GM10248 (cell line): Measurements from ENCODE around the gene FMNL2.
A peak's percentile ranks its signal among the peaks of the same experiment; 100 is the strongest.

Source experiments
- CTCF ChIA-PET: fragments of 300-600 bp; sonication (Branson Sonifier 250); formaldehyde crosslinking; extraction: SDS; loops from one replicate; lab custom pipeline; 2021; ENCODE audit warnings: antibody characterized with exemption; lab: Yijun Ruan, JAX
- POLR2A ChIA-PET: fragments of 350-650 bp; sonication (Branson Sonifier 250); formaldehyde crosslinking; extraction: SDS; loops from one replicate; lab custom pipeline; 2020; ENCODE audit warnings: antibody characterized with exemption; lab: Yijun Ruan, JAX
- DNase-seq: peaks from one replicate; pipeline ENCODE4 v3.0.0; 2012; ENCODE audit errors: extremely low spot score
- TF ChIP-seq, protein P1 (sequence below): IDR thresholded peaks from 2 replicates; pipeline ENCODE4 v1.5.1; 2012; ENCODE audit warnings: mild to moderate bottlenecking, low read depth; ENCODE audit errors: extremely low read depth, missing control alignments, control extremely low read depth

The FMNL2 gene

DNA sequence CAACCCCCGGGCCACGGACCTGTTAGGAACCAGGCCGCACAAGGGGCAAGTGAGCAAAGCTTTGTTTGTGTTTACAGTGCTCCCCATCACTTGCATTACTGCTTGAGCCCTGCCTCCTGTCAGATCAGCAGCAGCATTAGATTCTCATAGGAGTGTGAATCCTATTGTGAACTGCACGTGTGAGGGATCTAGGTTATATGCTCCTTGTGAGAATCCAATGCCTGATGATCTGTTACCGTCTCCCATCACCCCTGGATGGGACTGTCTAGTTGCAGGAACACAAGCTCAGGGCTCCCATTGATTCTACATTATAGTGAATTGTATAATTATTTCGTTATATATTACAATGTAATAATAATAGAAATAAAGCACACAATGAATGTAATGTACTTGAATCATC lies 125.6 kb downstream of the FMNL2 start:
- DNase-seq = no peak
- TF ChIP-seq, protein P1, sequence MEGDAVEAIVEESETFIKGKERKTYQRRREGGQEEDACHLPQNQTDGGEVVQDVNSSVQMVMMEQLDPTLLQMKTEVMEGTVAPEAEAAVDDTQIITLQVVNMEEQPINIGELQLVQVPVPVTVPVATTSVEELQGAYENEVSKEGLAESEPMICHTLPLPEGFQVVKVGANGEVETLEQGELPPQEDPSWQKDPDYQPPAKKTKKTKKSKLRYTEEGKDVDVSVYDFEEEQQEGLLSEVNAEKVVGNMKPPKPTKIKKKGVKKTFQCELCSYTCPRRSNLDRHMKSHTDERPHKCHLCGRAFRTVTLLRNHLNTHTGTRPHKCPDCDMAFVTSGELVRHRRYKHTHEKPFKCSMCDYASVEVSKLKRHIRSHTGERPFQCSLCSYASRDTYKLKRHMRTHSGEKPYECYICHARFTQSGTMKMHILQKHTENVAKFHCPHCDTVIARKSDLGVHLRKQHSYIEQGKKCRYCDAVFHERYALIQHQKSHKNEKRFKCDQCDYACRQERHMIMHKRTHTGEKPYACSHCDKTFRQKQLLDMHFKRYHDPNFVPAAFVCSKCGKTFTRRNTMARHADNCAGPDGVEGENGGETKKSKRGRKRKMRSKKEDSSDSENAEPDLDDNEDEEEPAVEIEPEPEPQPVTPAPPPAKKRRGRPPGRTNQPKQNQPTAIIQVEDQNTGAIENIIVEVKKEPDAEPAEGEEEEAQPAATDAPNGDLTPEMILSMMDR = no peak
- POLR2A ChIA-PET = no interaction called here
- CTCF ChIA-PET = interaction anchor here (1.2 to 1.5 kb wide), 2 partner anchors 23 to 53 kb away, joined by 3 to 5 read pairs; no protein-coding TSS in a partner anchor

DNA sequence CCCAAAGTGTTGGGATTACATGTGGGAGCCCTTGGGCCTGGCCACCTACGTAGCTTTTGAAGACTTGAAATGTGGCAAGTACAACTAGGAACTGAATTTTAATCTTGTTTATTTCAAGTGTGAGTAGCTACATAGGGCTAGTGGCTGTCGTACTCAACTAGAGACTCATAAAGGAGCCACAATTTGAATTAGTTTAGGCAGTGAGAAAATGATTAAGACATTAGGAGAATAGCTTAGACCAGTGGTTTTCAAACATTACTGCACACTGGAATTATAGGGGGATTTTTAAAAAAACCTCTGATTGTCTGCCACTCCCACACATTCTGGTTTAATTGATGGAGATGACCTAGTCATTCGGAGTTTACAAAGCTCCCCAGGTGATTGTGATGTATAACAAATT lies 127.1 kb downstream of the FMNL2 start:
- CTCF ChIA-PET = interaction anchor here (0.9 to 1.6 kb wide), 4 partner anchors 10 to 26 kb away, joined by 3 to 4 read pairs (median 4); no protein-coding TSS in a partner anchor
- POLR2A ChIA-PET = no interaction called here
- TF ChIP-seq, protein P1 = no peak
- no peak for DNase-seq

DNA sequence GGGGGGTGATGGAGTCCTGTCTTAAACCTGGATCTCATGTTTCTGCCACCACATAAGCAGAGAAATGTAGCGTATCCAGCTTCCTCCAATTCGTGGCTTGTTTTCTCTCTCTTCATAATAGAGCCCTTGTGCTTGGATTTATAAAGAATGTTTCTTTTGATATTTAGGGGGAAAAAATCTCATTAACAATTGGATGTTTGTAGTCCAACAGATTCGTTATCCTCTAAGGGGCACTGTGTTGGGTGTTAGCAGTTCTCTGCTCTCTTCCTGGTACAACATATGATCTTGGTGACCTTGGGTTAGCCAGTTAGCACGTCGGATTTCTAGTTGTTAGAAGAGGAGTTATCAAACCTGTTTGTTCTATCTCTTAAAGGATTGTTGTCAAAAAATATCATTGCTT lies 127.8 kb downstream of the FMNL2 start:
- ChIA-PET CTCF (interaction anchor here (0.7 to 1.6 kb wide), 3 partner anchors 9 to 15 kb away, joined by 3 to 4 read pairs (median 4); no protein-coding TSS in a partner anchor), POLR2A (no interaction called here)
- DNase-seq = no peak
- TF ChIP-seq, protein P1 = no peak

DNA sequence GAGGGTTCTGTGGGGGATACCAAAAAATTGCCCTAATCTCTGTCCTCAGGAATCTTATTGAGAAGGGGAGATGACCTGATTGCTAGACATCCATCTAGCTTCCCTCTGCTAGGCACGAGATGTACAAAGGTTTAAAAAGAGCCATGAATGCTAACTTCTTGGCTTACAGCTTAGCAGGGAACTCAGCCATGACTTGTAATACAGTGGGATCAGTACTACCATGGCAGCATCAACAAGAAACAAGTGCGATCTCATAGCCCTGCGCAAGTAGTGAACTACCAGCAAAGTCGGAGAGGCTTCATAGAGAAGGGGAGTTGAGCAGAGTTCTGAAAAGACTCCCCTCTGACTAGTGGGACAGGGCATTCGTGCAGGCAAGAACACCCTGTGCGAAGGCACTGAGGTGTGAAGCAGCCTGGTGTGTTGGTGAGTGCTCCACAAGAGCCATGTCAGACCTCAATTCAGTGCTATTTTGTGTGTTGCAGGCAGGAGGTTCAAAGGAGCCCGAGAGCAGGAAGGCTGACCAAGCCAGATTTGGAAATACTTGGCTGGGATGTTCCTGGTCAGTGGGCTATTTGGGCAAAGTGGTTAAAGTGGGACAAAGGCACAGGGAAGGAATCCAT lies 130.0 kb downstream of the FMNL2 start:
- CTCF ChIA-PET = interaction anchor here (0.9 to 1.8 kb wide), 2 partner anchors 9 to 14 kb away, joined by 3 to 5 read pairs; no protein-coding TSS in a partner anchor
- POLR2A ChIA-PET = no interaction called here
- TF ChIP-seq, protein P1 = no peak
- DNase-seq = no peak

DNA sequence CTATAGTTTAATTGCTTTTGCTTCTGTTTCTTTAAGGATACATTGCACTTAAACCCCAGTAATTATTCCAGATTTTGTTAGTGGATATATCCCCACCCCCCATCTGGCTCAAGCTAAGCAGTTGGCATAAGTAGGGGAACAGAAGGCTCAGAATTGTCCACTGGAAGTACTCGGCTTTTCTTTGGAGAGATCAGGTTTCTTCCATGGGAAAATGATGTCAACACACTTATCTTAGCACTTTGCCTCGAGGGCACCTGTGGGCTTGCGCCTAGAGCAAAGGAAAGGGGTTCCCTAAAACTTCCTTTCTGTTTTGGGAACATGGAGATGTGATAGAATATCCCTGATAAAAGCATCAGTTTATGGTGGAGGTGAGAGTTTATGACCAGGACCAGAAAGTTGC lies 130.6 kb downstream of the FMNL2 start:
- ChIA-PET CTCF (interaction anchor here (2.2 to 2.9 kb wide), 3 partner anchors 19 to 170 kb away, joined by 6 to 14 read pairs (median 14); no protein-coding TSS in a partner anchor), POLR2A (no interaction called here)
- DNase-seq = no peak
- TF ChIP-seq, protein P1 = no peak

DNA sequence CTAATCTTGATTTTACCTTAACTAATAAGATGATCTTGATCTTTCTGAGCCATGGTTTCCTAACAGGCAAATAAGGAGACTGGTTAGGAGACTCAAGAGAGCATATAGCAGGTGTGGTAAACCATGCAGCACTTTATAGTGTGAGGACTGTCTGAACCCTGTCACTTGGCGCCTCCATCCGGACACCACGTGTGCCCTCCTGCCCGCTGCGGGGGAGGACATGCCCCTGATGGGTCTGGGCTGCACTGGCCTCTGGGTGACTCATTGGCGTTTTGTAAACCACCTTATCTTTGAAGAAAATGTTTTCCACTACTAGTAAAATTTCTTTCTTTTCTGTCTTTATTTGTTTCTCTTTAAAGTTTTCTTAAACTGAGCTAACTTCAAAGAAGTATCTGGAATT lies 131.1 kb downstream of the FMNL2 start:
- ChIA-PET CTCF (interaction anchor here (0.8 to 2.9 kb wide), 6 partner anchors 11 to 290 kb away, joined by 3 to 14 read pairs (median 6); partner anchors contain the start of gene STAM2), POLR2A (no interaction called here)
- TF ChIP-seq, protein P1 = no peak
- DNase-seq = peak; percentile 22
